Heart right ventricle (tissue), 16 donors: ENCODE data around the gene HIRIP3. TPM values are rescaled to one million over a fixed set of nuclear protein-coding genes. Genes with fewer than 3 reads are reported as not detected.
"Not testable (repeated sequence)": the region's sequence is repeated elsewhere in the genome, so short reads cannot be mapped to it uniquely, and the experiment has no call there.

Source experiments
- ATAC-seq, 8 donors: fragments of 200-7000 bp; cut with Tn5 transposase; one replicate each; pipeline ENCODE4 v1.9.1; 2020; ENCODE audit warnings: mild to moderate bottlenecking in 8 of 8, moderate library complexity in 8 of 8, moderate number of reproducible peaks in 1 of 8
- DNase-seq, 2 donors: peaks; one replicate each; pipeline ENCODE4 v3.0.0-alpha.2; 2020
- H3K27ac ChIP-seq, 10 donors: fragments of 200-600 bp; sonication (generic) in 2 of 10; one replicate each; pipeline versions ENCODE4 v1.5.0 to v1.8.0; 2020 to 2022; ENCODE audit warnings: mild to moderate bottlenecking in 3 of 10
- H3K27me3 ChIP-seq, 7 donors: fragments of 200-600 bp; one replicate each; pipeline ENCODE4 v1.8.0; 2021 to 2022; ENCODE audit warnings: mild to moderate bottlenecking in 2 of 7
- H3K36me3 ChIP-seq, 9 donors: fragments of 200-600 bp; sonication (generic) in 1 of 9; one replicate each; pipeline versions ENCODE4 v1.5.0 to v1.8.0; 2020 to 2022; ENCODE audit warnings: mild to moderate bottlenecking in 2 of 9
- H3K4me1 ChIP-seq, 9 donors: fragments of 200-600 bp; sonication (generic) in 1 of 9; one replicate each; pipeline versions ENCODE4 v1.5.0 to v1.8.0; 2020 to 2022; ENCODE audit warnings: mild to moderate bottlenecking in 4 of 9
- H3K4me3 ChIP-seq, 10 donors: fragments of 200-600 bp; sonication (generic) in 2 of 10; one replicate each; pipeline versions ENCODE4 v1.5.0 to v1.8.0; 2020 to 2022; ENCODE audit warnings: mild to moderate bottlenecking in 7 of 10, moderate library complexity in 2 of 10
- H3K9me3 ChIP-seq, 11 donors: fragments of 200-600 bp in 10 of 11; sonication (generic) in 2 of 11; one replicate each; pipeline versions ENCODE4 v1.5.0 to v1.8.0; 2013 to 2022; ENCODE audit warnings: mild to moderate bottlenecking in 2 of 11, control low read depth in 1 of 11, moderate library complexity in 1 of 11
- WGBS, 2 donors: extraction: QIAGEN DNeasy Blood & Tissue Kit; methylation state at CpG; one replicate each; pipeline ENCODE4 v1.1.7; 2013; ENCODE audit warnings: inconsistent platforms in 1 of 2; 5-methylcytosine and 5-hydroxymethylcytosine counted together
- intact Hi-C, 10 donors: fragments of 100-400 bp; cut with DNase I; formaldehyde crosslinking; loops; one replicate each; pipeline versions ENCODE4 v1.11.1 to v1.14.2; 2022
- polyA plus RNA-seq, 2 donors: library from polyadenylated mRNA; stranded (reverse); fragments of 200-250 nt; gene quantifications; one replicate each; pipeline ENCODE4 v1.2.3, GENCODE V29; 2013
- total RNA-seq, 10 donors: library from RNA; stranded (reverse); fragmentation: NEBNext Ultra II Directional in 3 of 10; extraction: Animal tissue kit (Norgen Biotek cat#: 25700) in 3 of 10; gene quantifications; one replicate each; pipeline versions ENCODE4 v1.2.1 to v1.2.4, GENCODE V29; 2021 to 2023
- TF ChIP-seq, protein P1 (sequence below), 9 donors: fragments of 200-600 bp; sonication (generic) in 2 of 9; IDR thresholded peaks; one replicate each; pipeline versions ENCODE4 v1.5.0 to v1.8.0; 2021 to 2022; ENCODE audit warnings: antibody characterized with exemption in 9 of 9, mild to moderate bottlenecking in 5 of 9, moderate library complexity in 1 of 9
- donor health status: Arrhythmogenic right ventricular cardiomyopathy.
- donor health status: ischemic (EF 13 %, LVEDD 7.1; RV severe dilation, severe dysfunction).
- donor health status: healthy with polysubstance abuse.
- donor health status: DM: no; HTN: yes; CAD: no.
- donor health status: DM: no; HTN: no; CAD: no.
- donor health status: ischemic (EF 25% LVEDD 6.9; RV normal size, moderate dysfunction).
- donor health status: ischemic (EF 25% LVEDD 5.7; RV mildly dilated, moderate dysfunction).
- donor health status: healthy.
- donor health status: DM: yes; HTN: yes; CAD: no.
- donor health status: Ischemic cardiomyopathy.
- donor health status: ischemic (EF 35%, LVEDD 5.7; RV mildly dilated, moderate dysfunction).
- donor health status: nonischemic (EF 11% LVEDD 7.7; RV severe dilation, severe dysfunction).
- donor health status: DM: yes; HTN: yes; CAD: no.
- donor health status: PGD.
- donor health status: ischemic (EF 29% LVEDD 5.4; RV normal size, mild dysfunction).
- donor health status: nonischemic (EF 23%, LVEDD 6.1; RV moderate dilation, normal function).

Gene HIRIP3
- total and polyA plus RNA-seq, 12 donors, result 14.4 to 23.2 (median 17.7) TPM

DNA sequence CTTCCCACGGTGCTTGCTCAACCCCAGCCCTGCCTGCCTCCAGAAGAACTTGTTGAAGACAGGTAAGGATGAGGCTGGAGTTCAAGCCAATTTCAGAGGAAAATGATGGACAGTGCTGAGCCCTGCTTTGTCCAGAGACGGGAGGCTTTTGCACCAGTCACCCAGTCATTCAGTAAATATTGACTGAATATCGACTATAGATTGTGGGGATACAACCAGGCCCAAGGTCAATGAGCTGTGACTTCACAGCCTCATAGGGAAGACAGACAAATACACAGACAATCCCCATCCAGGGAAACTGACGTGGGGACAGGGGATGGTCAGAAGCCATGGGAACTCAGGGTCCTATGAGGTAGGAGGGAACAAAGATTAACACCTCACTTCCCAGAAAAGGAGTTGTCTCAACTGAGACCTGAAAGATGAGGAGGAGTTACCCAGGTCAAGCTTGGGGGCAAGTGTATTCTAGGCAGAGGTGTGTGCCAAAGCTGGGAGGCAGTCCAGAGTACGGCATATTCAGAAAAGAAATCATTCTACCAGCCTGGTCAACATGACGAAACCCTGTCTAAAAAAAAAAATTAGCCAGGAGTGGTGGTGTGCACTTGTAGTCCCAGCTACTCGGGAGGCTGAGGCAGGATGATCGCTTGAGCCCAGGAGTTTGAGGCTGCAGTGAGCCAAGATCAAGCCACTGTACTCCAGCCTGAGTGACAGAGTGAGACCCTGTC, 21.3 kb upstream of the HIRIP3 start:
- no peak for DNase-seq
- Histone ChIP-seq H3K9me3 (no peaks in the 10 kb centered on the region), H3K4me3 (no peak overlapping the region), H3K4me1 (peaks cover 0 to 16% (median 8%) of the 10 kb centered on the region in 9 donors), H3K36me3 (no peaks in the 10 kb centered on the region), H3K27ac (no peak overlapping the region), H3K27me3 (peaks cover 0 to 13% (median 10%) of the 10 kb centered on the region in 7 donors)
- TF ChIP-seq, protein P1, sequence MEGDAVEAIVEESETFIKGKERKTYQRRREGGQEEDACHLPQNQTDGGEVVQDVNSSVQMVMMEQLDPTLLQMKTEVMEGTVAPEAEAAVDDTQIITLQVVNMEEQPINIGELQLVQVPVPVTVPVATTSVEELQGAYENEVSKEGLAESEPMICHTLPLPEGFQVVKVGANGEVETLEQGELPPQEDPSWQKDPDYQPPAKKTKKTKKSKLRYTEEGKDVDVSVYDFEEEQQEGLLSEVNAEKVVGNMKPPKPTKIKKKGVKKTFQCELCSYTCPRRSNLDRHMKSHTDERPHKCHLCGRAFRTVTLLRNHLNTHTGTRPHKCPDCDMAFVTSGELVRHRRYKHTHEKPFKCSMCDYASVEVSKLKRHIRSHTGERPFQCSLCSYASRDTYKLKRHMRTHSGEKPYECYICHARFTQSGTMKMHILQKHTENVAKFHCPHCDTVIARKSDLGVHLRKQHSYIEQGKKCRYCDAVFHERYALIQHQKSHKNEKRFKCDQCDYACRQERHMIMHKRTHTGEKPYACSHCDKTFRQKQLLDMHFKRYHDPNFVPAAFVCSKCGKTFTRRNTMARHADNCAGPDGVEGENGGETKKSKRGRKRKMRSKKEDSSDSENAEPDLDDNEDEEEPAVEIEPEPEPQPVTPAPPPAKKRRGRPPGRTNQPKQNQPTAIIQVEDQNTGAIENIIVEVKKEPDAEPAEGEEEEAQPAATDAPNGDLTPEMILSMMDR (IDR thresholded peaks at IDR 0.05), result no peak
- intact Hi-C loops, result loop anchor here in 2 of 10 donors (10.0 kb wide), 2 partner anchors 82 to 322 kb away; no protein-coding TSS in a partner anchor
- no peak for ATAC-seq
- 73 to 74% methylated on average over 8 of the region's 8 CpGs for whole genome bisulfite sequencing, 2 donors

GRCh38 chr16:30015450-30015849, 20.0 kb upstream of the HIRIP3 start:
- 85 to 87% methylated on average over 7 of the region's 7 CpGs for WGBS, 2 donors
- H3K4me1 ChIP-seq, result peaks cover 3 to 18% (median 14%) of the 10 kb centered on the region in 9 donors
- H3K36me3 ChIP-seq, ATAC-seq, H3K9me3 ChIP-seq, H3K4me3 ChIP-seq, H3K27ac ChIP-seq, DNase-seq: not testable (repeated sequence)
- intact Hi-C loops, result loop anchor here in 2 of 10 donors (10.0 kb wide), 2 partner anchors 81 to 321 kb away; no protein-coding TSS in a partner anchor
- peaks cover 6 to 26% (median 23%) of the 10 kb centered on the region in 7 donors for H3K27me3 ChIP-seq

GRCh38 chr16:30012598-30012997, 17.2 kb upstream of the HIRIP3 start:
- Histone ChIP-seq H3K4me1 (peaks cover 3 to 24% (median 18%) of the 10 kb centered on the region in 9 donors), H3K27me3 (peaks cover 19 to 52% (median 46%) of the 10 kb centered on the region in 7 donors)
- ATAC-seq, H3K27ac ChIP-seq, H3K36me3 ChIP-seq, H3K9me3 ChIP-seq, DNase-seq, H3K4me3 ChIP-seq: not testable (repeated sequence)
- intact Hi-C loops, result loop anchor here in 2 of 10 donors (10.0 kb wide), 2 partner anchors 78 to 318 kb away; no protein-coding TSS in a partner anchor
- whole genome bisulfite sequencing, 2 donors, result 80% methylated on average over 14 of the region's 14 CpGs

GRCh38 chr16:30011714-30012504, 16.5 kb upstream of the HIRIP3 start:
- intact Hi-C loops, result loop anchor here in 2 of 10 donors (10.0 kb wide), 2 partner anchors 77 to 317 kb away; no protein-coding TSS in a partner anchor
- TF ChIP-seq, protein P1 (IDR thresholded peaks at IDR 0.05), result no peak
- H3K4me1 ChIP-seq, result peaks cover 3 to 24% (median 18%) of the 10 kb centered on the region in 9 donors
- peaks cover 19 to 52% (median 46%) of the 10 kb centered on the region in 7 donors for H3K27me3 ChIP-seq
- H3K27ac ChIP-seq, result no peak overlapping the region
- H3K4me3 ChIP-seq, result peak overlapping the region in 2 of 10 donors; percentile 37 to 43
- no peaks in the 10 kb centered on the region for H3K36me3 ChIP-seq
- no peaks in the 10 kb centered on the region for H3K9me3 ChIP-seq
- 9 to 16% methylated on average over 31 of the region's 31 CpGs for WGBS, 2 donors
- DNase-seq, result no peak
- ATAC-seq, result no peak
